ENCODE measurements around the gene AAMDC. TPM values are rescaled to one million over a fixed set of nuclear protein-coding genes. Genes with fewer than 3 reads are reported as not detected.

Gene AAMDC
- total RNA-seq, 3 donors from 2014 or later (not counting 1 experiment from before 2014, with no cell fraction given) = 4.8 to 5.7 (median 5.4) TPM

- no peaks in the 10 kb centered on the region for H3K9me3 ChIP-seq (ENCODE audit: control insufficient read depth, insufficient read depth, low read length)
- no peaks in the 10 kb centered on the region for H3K27me3 Mint-ChIP-seq (ENCODE audit: low read depth in 2 of 2)
- ATAC-seq (no peak), DNase-seq (no peak)
- H3K27me3 ChIP-seq (ENCODE audit: control insufficient read depth, insufficient read depth, low read length) = no peaks in the 10 kb centered on the region
- intact Hi-C loops (cut with micrococcal nuclease) = no loop called here
- no peak overlapping the region for H3K27ac ChIP-seq (ENCODE audit: low read length)
- H3K9me3 Mint-ChIP-seq = no peaks in the 10 kb centered on the region
- no peaks in the 10 kb centered on the region for H3K36me3 Mint-ChIP-seq
- H3K4me1 Mint-ChIP-seq = peaks cover 45 to 63% of the 10 kb centered on the region in 2 donors
- peaks cover 11% of the 10 kb centered on the region for H3K4me1 ChIP-seq (ENCODE audit: control insufficient read depth, insufficient read depth, low read length)
- no peaks in the 10 kb centered on the region for H3K36me3 ChIP-seq (ENCODE audit: control insufficient read depth, insufficient read depth, low read length)
- H3K4me3 Mint-ChIP-seq = no peak overlapping the region
- 93% methylated on average over 3 of the region's 3 CpGs for WGBS (ENCODE audit: insufficient coverage)
- no peak overlapping the region for H3K4me3 ChIP-seq (ENCODE audit: low read length)
- no peak for TF ChIP-seq CTCF (IDR thresholded peaks at IDR 0.05)
- H3K27ac Mint-ChIP-seq = no peak overlapping the region
These were observed 36.4 kb upstream of the AAMDC start for GRCh38 chr11:77784572-77784971.

GRCh38 chr11:77789061-77789730 is 31.7 kb upstream of the AAMDC start:
- intact Hi-C loops (cut with micrococcal nuclease) = no loop called here
- H3K36me3 ChIP-seq (ENCODE audit: control insufficient read depth, insufficient read depth, low read length) = no peaks in the 10 kb centered on the region
- WGBS (ENCODE audit: insufficient coverage) = 85% methylated on average over 11 of the region's 11 CpGs
- peak overlapping the region; percentile 67 to 72 for H3K27ac Mint-ChIP-seq
- peak in 2 of 3 donors; percentile 46 to 59 for ATAC-seq
- H3K4me3 Mint-ChIP-seq = peak overlapping the region; percentile 22
- H3K4me1 ChIP-seq (ENCODE audit: control insufficient read depth, insufficient read depth, low read length) = peaks cover 19% of the 10 kb centered on the region
- H3K36me3 Mint-ChIP-seq = no peaks in the 10 kb centered on the region
- no peak for TF ChIP-seq CTCF (IDR thresholded peaks at IDR 0.05)
- H3K9me3 Mint-ChIP-seq = no peaks in the 10 kb centered on the region
- H3K27me3 Mint-ChIP-seq (ENCODE audit: low read depth in 2 of 2) = no peaks in the 10 kb centered on the region
- H3K27me3 ChIP-seq (ENCODE audit: control insufficient read depth, insufficient read depth, low read length) = no peaks in the 10 kb centered on the region
- no peak overlapping the region for H3K4me3 ChIP-seq (ENCODE audit: low read length)
- no peak overlapping the region for H3K27ac ChIP-seq (ENCODE audit: low read length)
- DNase-seq = no peak
- peaks cover 70 to 85% of the 10 kb centered on the region in 2 donors for H3K4me1 Mint-ChIP-seq
- no peaks in the 10 kb centered on the region for H3K9me3 ChIP-seq (ENCODE audit: control insufficient read depth, insufficient read depth, low read length)

GRCh38 chr11:77789731-77790476 is 31.0 kb upstream of the AAMDC start:
- Mint-ChIP-seq H3K36me3 (no peaks in the 10 kb centered on the region), H3K4me1 (peaks cover 77 to 85% of the 10 kb centered on the region in 2 donors), H3K9me3 (no peaks in the 10 kb centered on the region), H3K4me3 (no peak overlapping the region), H3K27me3 (ENCODE audit: low read depth in 2 of 2) (no peaks in the 10 kb centered on the region), H3K27ac (peak overlapping the region; percentile 67 to 72)
- Histone ChIP-seq H3K27me3 (ENCODE audit: control insufficient read depth, insufficient read depth, low read length) (no peaks in the 10 kb centered on the region), H3K36me3 (ENCODE audit: control insufficient read depth, insufficient read depth, low read length) (no peaks in the 10 kb centered on the region), H3K9me3 (ENCODE audit: control insufficient read depth, insufficient read depth, low read length) (no peaks in the 10 kb centered on the region), H3K4me1 (ENCODE audit: control insufficient read depth, insufficient read depth, low read length) (peaks cover 19% of the 10 kb centered on the region), H3K27ac (ENCODE audit: low read length) (no peak overlapping the region), H3K4me3 (ENCODE audit: low read length) (no peak overlapping the region)
- WGBS (ENCODE audit: insufficient coverage) = 98% methylated on average over 5 of the region's 5 CpGs
- no peak for TF ChIP-seq CTCF (IDR thresholded peaks at IDR 0.05)
- intact Hi-C loops (cut with micrococcal nuclease) = no loop called here
- ATAC-seq (peak in 2 of 3 donors; percentile 24 to 26), DNase-seq (no peak)

All from natural killer cell (primary cell).